Parathyroid adenoma (tissue), 2 donors: ENCODE results near the gene INCENP.
"Not testable (repeated sequence)": the region's sequence is repeated elsewhere in the genome, so short reads cannot be mapped to it uniquely, and the experiment has no call there.

Source experiments
- H2AFZ ChIP-seq: fragments of 300-600 bp; sonication (generic); one replicate; pipeline ENCODE4 v1.7.0; 2017; ENCODE audit warnings: antibody characterized with exemption, mild to moderate bottlenecking
- H3K27ac ChIP-seq: fragments of 300-600 bp; sonication (generic); one replicate; pipeline ENCODE4 v1.7.0; 2017
- H3K27me3 ChIP-seq: fragments of 300-600 bp; sonication (generic); one replicate; pipeline ENCODE4 v1.7.0; 2017; ENCODE audit warnings: low read length; ENCODE audit not compliant: control insufficient read depth, insufficient read depth
- H3K36me3 ChIP-seq: fragments of 300-600 bp; sonication (generic); one replicate; pipeline ENCODE4 v1.7.0; 2017; ENCODE audit warnings: low read length; ENCODE audit not compliant: control insufficient read depth, insufficient read depth
- H3K4me1 ChIP-seq: fragments of 300-600 bp; sonication (generic); one replicate; pipeline ENCODE4 v1.7.0; 2017; ENCODE audit warnings: control low read depth
- H3K4me2 ChIP-seq: fragments of 300-600 bp; sonication (generic); one replicate; pipeline ENCODE4 v1.7.0; 2017; ENCODE audit warnings: low read length
- H3K4me3 ChIP-seq: fragments of 300-600 bp; sonication (generic); one replicate; pipeline ENCODE4 v1.7.0; 2017; ENCODE audit warnings: low read depth, low read length
- H3K79me2 ChIP-seq: fragments of 300-600 bp; sonication (generic); one replicate; pipeline ENCODE4 v1.7.0; 2017; ENCODE audit warnings: control low read depth
- H3K9ac ChIP-seq: fragments of 300-600 bp; sonication (generic); one replicate; pipeline ENCODE4 v1.7.0; 2017; ENCODE audit warnings: mild to moderate bottlenecking
- H3K9me3 ChIP-seq: fragments of 300-600 bp; sonication (generic); one replicate; pipeline ENCODE4 v1.7.0; 2017; ENCODE audit warnings: low read length; ENCODE audit not compliant: control insufficient read depth
- TF ChIP-seq, protein P1 (sequence below): fragments of 300-600 bp; sonication (generic); IDR thresholded peaks from one replicate; pipeline ENCODE4 v1.7.0; 2017; ENCODE audit warnings: antibody characterized with exemption, mild to moderate bottlenecking
- donor health status: primary hyperparathyroidism.

Gene INCENP

DNA sequence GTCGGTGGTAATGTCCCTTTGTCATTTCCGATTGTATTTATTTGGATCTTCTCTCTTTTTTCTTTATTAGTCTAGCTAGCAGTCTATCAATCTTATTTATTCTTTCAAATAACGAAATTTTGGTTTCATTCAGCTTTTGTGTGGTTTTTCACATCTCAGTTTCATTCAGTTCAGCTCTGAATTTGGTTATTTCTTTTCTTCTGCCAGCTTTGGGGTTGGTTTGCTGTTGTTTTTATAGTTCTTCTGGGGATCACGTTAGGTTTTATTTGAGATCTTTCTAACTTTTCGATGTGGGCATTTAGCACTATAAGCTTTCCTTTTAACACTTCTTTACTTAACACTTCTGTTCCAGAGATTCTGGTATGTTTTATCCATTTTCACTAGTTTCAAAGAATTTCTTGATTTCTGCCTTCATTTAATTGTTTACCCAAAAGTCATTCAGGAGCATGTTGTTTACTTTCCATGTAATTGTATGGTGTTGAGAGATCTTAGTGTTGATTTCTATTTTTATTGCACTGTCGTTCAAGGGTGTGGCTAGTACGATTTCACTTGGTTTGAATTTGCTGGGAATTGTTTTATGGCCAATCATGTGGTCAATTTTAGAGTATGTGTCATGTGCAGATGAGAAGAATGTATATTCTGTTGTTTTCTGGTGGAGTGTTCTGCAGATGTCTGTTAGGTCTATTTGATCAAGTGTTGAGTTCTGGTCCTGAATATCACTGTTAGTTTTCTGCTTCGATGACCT lies 58.5 kb downstream of the INCENP start:
- no peaks in the 10 kb centered on the region for H3K27me3 ChIP-seq
- H3K9ac ChIP-seq: no peak overlapping the region
- no peaks in the 10 kb centered on the region for H3K9me3 ChIP-seq
- no peak overlapping the region for H3K4me2 ChIP-seq
- no peaks in the 10 kb centered on the region for H3K36me3 ChIP-seq
- no peak overlapping the region for H3K27ac ChIP-seq
- H2AFZ ChIP-seq: no peak overlapping the region
- no peaks in the 10 kb centered on the region for H3K79me2 ChIP-seq
- H3K4me3 ChIP-seq: no peak overlapping the region
- H3K4me1 ChIP-seq: no peaks in the 10 kb centered on the region
- TF ChIP-seq, protein P1, sequence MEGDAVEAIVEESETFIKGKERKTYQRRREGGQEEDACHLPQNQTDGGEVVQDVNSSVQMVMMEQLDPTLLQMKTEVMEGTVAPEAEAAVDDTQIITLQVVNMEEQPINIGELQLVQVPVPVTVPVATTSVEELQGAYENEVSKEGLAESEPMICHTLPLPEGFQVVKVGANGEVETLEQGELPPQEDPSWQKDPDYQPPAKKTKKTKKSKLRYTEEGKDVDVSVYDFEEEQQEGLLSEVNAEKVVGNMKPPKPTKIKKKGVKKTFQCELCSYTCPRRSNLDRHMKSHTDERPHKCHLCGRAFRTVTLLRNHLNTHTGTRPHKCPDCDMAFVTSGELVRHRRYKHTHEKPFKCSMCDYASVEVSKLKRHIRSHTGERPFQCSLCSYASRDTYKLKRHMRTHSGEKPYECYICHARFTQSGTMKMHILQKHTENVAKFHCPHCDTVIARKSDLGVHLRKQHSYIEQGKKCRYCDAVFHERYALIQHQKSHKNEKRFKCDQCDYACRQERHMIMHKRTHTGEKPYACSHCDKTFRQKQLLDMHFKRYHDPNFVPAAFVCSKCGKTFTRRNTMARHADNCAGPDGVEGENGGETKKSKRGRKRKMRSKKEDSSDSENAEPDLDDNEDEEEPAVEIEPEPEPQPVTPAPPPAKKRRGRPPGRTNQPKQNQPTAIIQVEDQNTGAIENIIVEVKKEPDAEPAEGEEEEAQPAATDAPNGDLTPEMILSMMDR: no peak

GRCh38 chr11:62186195-62186594 lies 62.4 kb downstream of the INCENP start:
- Histone ChIP-seq H3K9me3 (no peaks in the 10 kb centered on the region), H3K4me1 (no peaks in the 10 kb centered on the region), H3K4me3 (no peak overlapping the region), H2AFZ (no peak overlapping the region), H3K79me2 (no peaks in the 10 kb centered on the region), H3K27ac (no peak overlapping the region), H3K27me3 (no peaks in the 10 kb centered on the region), H3K4me2 (no peak overlapping the region), H3K9ac (no peak overlapping the region), H3K36me3 (no peaks in the 10 kb centered on the region)
- TF ChIP-seq, protein P1: no peak

DNA sequence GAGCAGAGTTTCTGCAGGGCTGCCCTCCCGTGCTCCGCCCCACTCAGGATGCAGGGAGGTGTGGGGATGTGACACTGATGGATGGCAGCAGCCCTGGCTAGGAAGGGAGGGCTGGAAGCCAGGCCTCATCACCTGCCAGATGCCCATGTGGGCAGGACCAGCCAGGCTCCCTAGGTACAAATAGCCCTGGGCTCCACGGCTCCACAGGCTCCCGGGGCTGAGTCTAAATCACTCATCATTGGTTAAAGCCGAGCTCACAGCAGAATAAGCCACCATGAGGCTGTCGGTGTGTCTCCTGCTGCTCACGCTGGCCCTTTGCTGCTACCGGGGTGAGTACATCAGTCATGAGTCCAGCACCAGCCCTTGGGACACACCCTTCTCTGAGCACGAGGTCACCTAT lies 66.2 kb downstream of the INCENP start, which contains the start of gene SCGB1D1:
SCGB1D1 (plus strand) TSS at position 206 of the 400 bp plus-strand sequence; CDS start at position 275, 69 bp downstream.
- no peaks in the 10 kb centered on the region for H3K27me3 ChIP-seq
- no peak within 1 kb of the TSS for H3K27ac ChIP-seq

DNA sequence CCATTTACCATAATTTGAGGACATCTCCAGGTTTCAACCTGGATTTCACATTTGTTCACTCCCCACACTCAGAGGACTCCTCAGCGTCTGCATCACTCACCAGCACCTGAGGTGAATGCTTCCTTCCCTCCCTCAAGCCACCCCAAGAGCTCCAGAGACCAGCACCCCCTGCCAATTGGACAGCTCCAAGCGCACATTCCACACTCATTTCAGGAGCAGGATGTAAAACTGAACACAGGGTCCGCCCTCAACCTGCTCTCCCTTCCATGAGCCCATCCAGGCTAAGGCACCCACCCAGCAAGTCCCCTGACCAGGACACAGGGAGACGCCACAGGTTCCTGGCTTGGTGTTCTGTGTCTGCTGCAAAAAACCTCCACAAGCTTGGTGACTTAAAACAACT lies 70.1 kb downstream of the INCENP start:
- no peak overlapping the region for H3K27ac ChIP-seq
- no peaks in the 10 kb centered on the region for H3K4me1 ChIP-seq
- no peaks in the 10 kb centered on the region for H3K27me3 ChIP-seq
- H2AFZ ChIP-seq: no peak overlapping the region
- H3K79me2 ChIP-seq: no peaks in the 10 kb centered on the region
- no peaks in the 10 kb centered on the region for H3K9me3 ChIP-seq
- no peak overlapping the region for H3K9ac ChIP-seq
- no peak overlapping the region for H3K4me2 ChIP-seq
- TF ChIP-seq, protein P1: no peak
- no peak overlapping the region for H3K4me3 ChIP-seq
- no peaks in the 10 kb centered on the region for H3K36me3 ChIP-seq

More for the DNA sequence above, 66.2 kb downstream of the INCENP start, which contains the start of gene SCGB1D1:
- Histone ChIP-seq H2AFZ (no peak within 1 kb of the TSS), H3K4me2 (no peak within 1 kb of the TSS), H3K4me1 (no peaks in the 10 kb centered on the region), H3K9ac (no peak within 1 kb of the TSS), H3K79me2 (no peaks in the 10 kb centered on the region), H3K9me3 (no peaks in the 10 kb centered on the region), H3K4me3 (no peak within 1 kb of the TSS), H3K36me3 (no peaks in the 10 kb centered on the region)
- TF ChIP-seq, protein P1: no peak

GRCh38 chr11:62195010-62195409 lies 71.2 kb downstream of the INCENP start:
- H3K4me1 ChIP-seq, H3K36me3 ChIP-seq, H3K79me2 ChIP-seq, H3K27me3 ChIP-seq, H3K27ac ChIP-seq, H3K9me3 ChIP-seq, H3K9ac ChIP-seq, H2AFZ ChIP-seq, H3K4me2 ChIP-seq, H3K4me3 ChIP-seq: not testable (repeated sequence)
